Measurements from ENCODE around the gene TTLL13.

GRCh38 chr15:90223441-90224165 lies 25.8 kb upstream of the TTLL13 start:
- TF ChIP-seq ATF4 (CRISPR knock-in tag; IDR thresholded peaks at IDR 0.05) (no peak), SMAD4 (CRISPR knock-in tag; conservative IDR thresholded peaks at IDR 0.05) (no peak), NFYB (IDR thresholded peaks at IDR 0.05; ENCODE audit: extremely low read depth, insufficient read length) (no peak), POLR2A (conservative IDR thresholded peaks at IDR 0.05) (no peak), ZNF12 (CRISPR knock-in tag; IDR thresholded peaks at IDR 0.05) (no peak), CTCF (IDR thresholded peaks at IDR 0.05 in 2 of 3, conservative IDR thresholded peaks at IDR 0.05 in 1 of 3; ENCODE audit: insufficient read depth in 2 of 3, low read depth in 1 of 3, low read length in 3 of 3) (no peak), EZH2 (IDR thresholded peaks at IDR 0.05; ENCODE audit: borderline replicate concordance, low read depth, low read length) (no peak), MIER1 (IDR thresholded peaks at IDR 0.05; ENCODE audit: low read depth) (no peak), ESRRA (IDR thresholded peaks at IDR 0.05; ENCODE audit: borderline replicate concordance, low read depth) (no peak), ZNF785 (CRISPR knock-in tag; IDR thresholded peaks at IDR 0.05) (no peak)

Measured in K562 (cell line).